Epithelial cell of prostate (primary cell): Measurements from ENCODE around the gene FNDC7.

Experiments used
- DNase-seq: peaks from one replicate; pipeline ENCODE4 v3.0.0-alpha.2; 2011; ENCODE audit warnings: low read depth, low spot score
- H3K27ac ChIP-seq: fragments of 450-650 bp; 2 replicates; pipeline ENCODE4 v1.5.1; 2017; ENCODE audit warnings: mild to moderate bottlenecking

FNDC7 gene

GRCh38 chr1:108785880-108786279 is 73.2 kb downstream of the FNDC7 start:
- H3K27ac ChIP-seq, result no peak overlapping the region
- DNase-seq, result no peak

- no peak overlapping the region for H3K27ac ChIP-seq
- no peak for DNase-seq
Measured at GRCh38 chr1:108791790-108792189, 79.1 kb downstream of the FNDC7 start.
